Osteoblast (primary cell): Measurements from ENCODE around the gene MRPS15. TPM values are rescaled to one million over a fixed set of nuclear protein-coding genes. Genes with fewer than 3 reads are reported as not detected.
A peak's percentile ranks its signal among the peaks of the same experiment; 100 is the strongest.

ENCODE experiments used
- DNase-seq: peaks from one replicate; pipeline ENCODE4 v3.0.0; 2011; ENCODE audit warnings: low spot score, mixed read lengths; ENCODE audit not compliant: insufficient read length; ENCODE audit errors: missing footprints
- H2AFZ ChIP-seq: 2 replicates; pipeline ENCODE4 v1.6.0; 2011; ENCODE audit warnings: mild to moderate bottlenecking, low read length
- H3K27ac ChIP-seq: 2 replicates; pipeline ENCODE4 v1.5.1; 2011; ENCODE audit warnings: mild to moderate bottlenecking, low read depth, low read length, moderate library complexity
- H3K27me3 ChIP-seq: 2 replicates; pipeline ENCODE4 v1.6.0; 2012; ENCODE audit warnings: mild to moderate bottlenecking, control low read depth, inconsistent platforms, low read length, moderate library complexity; ENCODE audit not compliant: insufficient read depth
- H3K36me3 ChIP-seq: 2 replicates; pipeline ENCODE4 v1.5.1; 2011; ENCODE audit warnings: mild to moderate bottlenecking, low read length, control low read depth, moderate library complexity; ENCODE audit not compliant: insufficient read depth
- H3K4me1 ChIP-seq: 2 replicates; pipeline ENCODE4 v1.5.1; 2011; ENCODE audit warnings: mild to moderate bottlenecking, low read length, control low read depth, moderate library complexity; ENCODE audit not compliant: insufficient read depth
- H3K4me2 ChIP-seq: 2 replicates; pipeline ENCODE4 v1.6.0; 2011; ENCODE audit warnings: mild to moderate bottlenecking, low read length; ENCODE audit not compliant: insufficient read depth
- H3K4me3 ChIP-seq: fragments of 200-600 bp; sonication (generic); 3 replicates; pipeline ENCODE4 v1.5.1; 2012; ENCODE audit warnings: mild to moderate bottlenecking, low read length, inconsistent platforms; ENCODE audit not compliant: insufficient read depth
- H3K79me2 ChIP-seq: 2 replicates; pipeline ENCODE4 v1.6.0; 2012; ENCODE audit warnings: mild to moderate bottlenecking, low read length, control low read depth, inconsistent platforms; ENCODE audit not compliant: insufficient read depth
- H3K9me3 ChIP-seq: 2 replicates; pipeline ENCODE4 v1.5.1; 2011; ENCODE audit warnings: low read depth, low read length, control low read depth
- H4K20me1 ChIP-seq: 2 replicates; pipeline ENCODE4 v1.6.0; 2012; ENCODE audit warnings: mild to moderate bottlenecking, low read length, control low read depth; ENCODE audit not compliant: insufficient read depth
- CTCF ChIP-seq: IDR thresholded peaks from 2 replicates; pipeline ENCODE4 v1.5.1; 2011; ENCODE audit warnings: mild to moderate bottlenecking, low read depth, low read length, moderate library complexity; ENCODE audit errors: extremely low read depth
- total RNA-seq: library from RNA; depleted of rRNA; stranded (reverse); fragments of >200 nt; gene quantifications from 2 replicates; pipeline ENCODE4 v1.2.3, GENCODE V29; 2012

Gene MRPS15
- total RNA-seq, 1 donor = 77.1 TPM

DNA sequence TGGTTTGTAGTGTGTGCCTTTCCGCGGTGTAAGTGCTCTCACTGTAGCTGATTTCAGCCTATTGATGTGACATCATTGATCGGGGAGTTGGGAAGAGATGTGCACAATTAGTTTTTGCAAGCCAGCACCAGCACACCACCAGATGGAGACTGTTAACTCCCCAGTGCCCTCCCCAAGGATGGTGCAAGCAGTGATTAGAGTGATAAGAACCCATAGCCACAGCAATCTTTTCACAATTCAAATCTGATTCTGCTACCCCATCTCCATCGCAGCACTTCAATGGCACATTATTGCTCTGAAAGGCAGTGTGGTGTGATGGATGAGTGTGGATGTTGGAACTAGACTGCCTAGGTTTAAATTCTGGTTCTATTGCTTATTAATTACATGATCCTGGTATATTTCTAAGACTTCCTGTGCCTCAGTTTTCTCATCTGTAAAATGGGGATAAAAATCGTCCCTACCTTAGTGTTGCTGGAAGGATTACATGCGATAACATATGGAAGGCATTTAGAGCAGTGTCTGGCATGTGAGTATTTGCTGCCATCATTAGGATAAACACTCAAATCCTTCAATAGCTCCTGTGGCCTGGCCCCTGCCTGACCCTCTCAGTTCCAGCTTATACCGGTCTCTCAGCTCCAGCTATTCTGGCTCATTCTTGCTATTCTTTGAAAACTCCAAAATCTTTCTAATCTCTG lies 11.9 kb upstream of the MRPS15 start:
- no peak overlapping the region for H3K27ac ChIP-seq
- no peak for TF ChIP-seq CTCF

GRCh38 chr1:36475341-36475740 lies 11.2 kb upstream of the MRPS15 start:
- H3K27ac ChIP-seq = no peak overlapping the region
- H3K27me3 ChIP-seq = peaks cover 9% of the 10 kb centered on the region
- H3K4me2 ChIP-seq = no peak overlapping the region
- no peak overlapping the region for H3K4me3 ChIP-seq
- H3K36me3 ChIP-seq = no peaks in the 10 kb centered on the region
- no peaks in the 10 kb centered on the region for H3K79me2 ChIP-seq
- no peak overlapping the region for H2AFZ ChIP-seq
- DNase-seq = no peak
- TF ChIP-seq CTCF = no peak
- H4K20me1 ChIP-seq = no peaks in the 10 kb centered on the region
- no peaks in the 10 kb centered on the region for H3K9me3 ChIP-seq
- no peaks in the 10 kb centered on the region for H3K4me1 ChIP-seq

More for the DNA sequence above, 11.9 kb upstream of the MRPS15 start:
- no peaks in the 10 kb centered on the region for H3K36me3 ChIP-seq
- no peak overlapping the region for H2AFZ ChIP-seq
- H4K20me1 ChIP-seq = no peaks in the 10 kb centered on the region
- H3K27me3 ChIP-seq = peaks cover 9% of the 10 kb centered on the region
- H3K4me3 ChIP-seq = no peak overlapping the region
- peak; percentile 65 for DNase-seq
- H3K79me2 ChIP-seq = no peaks in the 10 kb centered on the region
- no peaks in the 10 kb centered on the region for H3K9me3 ChIP-seq
- no peaks in the 10 kb centered on the region for H3K4me1 ChIP-seq
- H3K4me2 ChIP-seq = no peak overlapping the region

DNA sequence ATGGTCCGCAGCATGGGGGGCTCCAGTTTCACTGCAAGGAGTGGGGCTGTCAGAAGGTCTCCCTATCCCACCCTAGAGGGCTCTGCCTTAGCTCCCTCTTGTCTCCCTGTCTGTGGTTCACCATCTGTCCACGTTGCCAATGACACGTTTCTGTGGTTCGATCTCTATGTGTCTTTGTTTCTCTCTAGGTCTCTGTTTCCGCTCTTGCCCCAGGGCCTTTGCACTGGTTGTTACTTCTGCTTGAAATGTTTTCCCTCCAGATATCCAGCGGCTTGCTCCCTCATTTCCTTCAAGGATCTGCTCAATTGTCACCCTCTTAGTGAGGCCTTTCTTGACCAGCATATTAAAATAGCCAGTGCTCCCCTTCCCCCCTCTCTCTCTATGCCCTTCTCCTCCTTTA lies 8.5 kb upstream of the MRPS15 start:
- Histone ChIP-seq H3K4me3 (no peak overlapping the region), H2AFZ (no peak overlapping the region), H3K27me3 (no peaks in the 10 kb centered on the region), H3K27ac (no peak overlapping the region), H3K79me2 (no peaks in the 10 kb centered on the region), H3K9me3 (no peaks in the 10 kb centered on the region), H3K36me3 (no peaks in the 10 kb centered on the region), H3K4me2 (no peak overlapping the region), H4K20me1 (no peaks in the 10 kb centered on the region), H3K4me1 (no peaks in the 10 kb centered on the region)
- TF ChIP-seq CTCF = no peak
- peak; percentile 56 for DNase-seq

DNA sequence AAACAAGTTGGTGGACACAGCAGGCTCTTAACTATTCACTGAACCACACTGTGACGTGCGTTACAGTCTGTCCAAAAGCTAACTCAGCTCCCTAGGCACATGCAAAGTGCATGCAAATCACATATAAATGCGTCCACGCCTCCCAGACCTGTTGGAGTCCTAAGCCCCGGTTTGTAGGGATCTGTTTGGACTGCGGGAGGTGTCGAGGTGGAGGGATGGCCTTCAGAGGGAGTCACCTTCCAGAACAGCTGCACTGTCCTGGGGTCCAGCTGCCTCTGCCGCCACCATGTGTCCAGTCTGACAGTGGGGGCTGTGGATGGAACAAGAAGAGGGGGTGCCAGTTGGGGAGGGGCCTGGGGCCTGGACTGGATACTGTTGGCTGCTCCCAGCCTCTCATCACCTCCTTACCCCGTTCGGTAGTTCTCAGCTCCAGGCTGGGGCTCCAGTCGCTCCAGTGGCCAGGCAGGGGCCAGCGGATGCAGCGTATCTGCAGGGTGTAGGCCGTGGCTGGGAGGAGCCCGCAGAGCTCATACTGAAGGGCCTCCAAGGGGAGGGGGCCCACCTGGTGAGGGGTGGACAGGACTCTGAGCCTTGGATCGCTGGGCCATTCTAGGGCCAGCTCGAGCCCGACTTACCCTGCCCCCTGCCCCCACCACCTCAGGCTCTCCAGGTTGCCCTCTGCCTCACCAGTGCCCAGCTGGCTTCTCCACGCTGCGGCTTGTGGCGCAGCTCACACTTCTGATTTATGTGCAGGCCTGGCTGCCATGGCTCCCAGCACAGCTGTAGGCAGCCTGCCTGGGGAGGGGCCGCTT lies 7.9 kb upstream of the MRPS15 start:
- TF ChIP-seq CTCF = no peak

More for the DNA sequence above, 7.9 kb upstream of the MRPS15 start:
- DNase-seq = peak; percentile 45
- Histone ChIP-seq H4K20me1 (no peaks in the 10 kb centered on the region), H3K27me3 (no peaks in the 10 kb centered on the region), H3K27ac (no peak overlapping the region), H3K36me3 (no peaks in the 10 kb centered on the region), H3K79me2 (no peaks in the 10 kb centered on the region), H2AFZ (no peak overlapping the region), H3K4me2 (no peak overlapping the region), H3K4me1 (no peaks in the 10 kb centered on the region), H3K4me3 (no peak overlapping the region), H3K9me3 (no peaks in the 10 kb centered on the region)
